Right atrium auricular region (tissue), 2 donors: ENCODE data around the gene DLG5. TPM values are rescaled to one million over a fixed set of nuclear protein-coding genes. Genes with fewer than 3 reads are reported as not detected.

ENCODE experiments used
- DNase-seq: peaks from one replicate; pipeline ENCODE4 v3.0.0-alpha.2; 2019; ENCODE audit warnings: low spot score
- H3K27ac ChIP-seq, 2 donors: fragments of 200-600 bp; sonication (generic); 1 replicate in 1 of 2; 2 replicates in 1 of 2; pipeline ENCODE4 v1.5.1; 2016 to 2019
- H3K27me3 ChIP-seq, 2 donors: fragments of 200-600 bp; sonication (generic); one replicate each; pipeline versions ENCODE4 v1.5.1 to v1.6.0; 2017 to 2019
- H3K36me3 ChIP-seq: fragments of 200-600 bp; sonication (generic); one replicate; pipeline ENCODE4 v1.5.1; 2016
- H3K4me1 ChIP-seq, 2 donors: fragments of 200-600 bp; sonication (generic); one replicate each; pipeline versions ENCODE4 v1.5.1 to v1.6.0; 2017 to 2019
- H3K4me3 ChIP-seq, 2 donors: fragments of 200-600 bp; sonication (generic); 1 replicate in 1 of 2; 2 replicates in 1 of 2; pipeline ENCODE4 v1.5.1; 2017 to 2019; ENCODE audit warnings: mild to moderate bottlenecking in 1 of 2, moderate library complexity in 1 of 2
- H3K9me3 ChIP-seq, 2 donors: fragments of 200-600 bp; sonication (generic); one replicate each; pipeline ENCODE4 v1.5.1; 2019
- total RNA-seq, 2 donors: library from RNA; depleted of rRNA; stranded (reverse); fragments of >200 nt; gene quantifications; one replicate each; pipeline ENCODE4 v1.1.0, GENCODE V29; 2016
- TF ChIP-seq, protein P1 (sequence below), 2 donors: fragments of 200-600 bp; sonication (generic); IDR thresholded peaks; one replicate each; pipeline ENCODE4 v1.5.1; 2019; ENCODE audit warnings: antibody characterized with exemption in 2 of 2

Gene DLG5
- total RNA-seq, 2 donors from 2014 or later = 10.5 to 20.4 TPM

- Histone ChIP-seq H3K36me3 (no peaks in the 10 kb centered on the region), H3K4me1 (peaks cover 0 to 37% of the 10 kb centered on the region in 2 donors), H3K27me3 (no peaks in the 10 kb centered on the region), H3K9me3 (no peaks in the 10 kb centered on the region), H3K27ac (no peak overlapping the region), H3K4me3 (no peak overlapping the region)
- no peak for DNase-seq
- TF ChIP-seq, protein P1, sequence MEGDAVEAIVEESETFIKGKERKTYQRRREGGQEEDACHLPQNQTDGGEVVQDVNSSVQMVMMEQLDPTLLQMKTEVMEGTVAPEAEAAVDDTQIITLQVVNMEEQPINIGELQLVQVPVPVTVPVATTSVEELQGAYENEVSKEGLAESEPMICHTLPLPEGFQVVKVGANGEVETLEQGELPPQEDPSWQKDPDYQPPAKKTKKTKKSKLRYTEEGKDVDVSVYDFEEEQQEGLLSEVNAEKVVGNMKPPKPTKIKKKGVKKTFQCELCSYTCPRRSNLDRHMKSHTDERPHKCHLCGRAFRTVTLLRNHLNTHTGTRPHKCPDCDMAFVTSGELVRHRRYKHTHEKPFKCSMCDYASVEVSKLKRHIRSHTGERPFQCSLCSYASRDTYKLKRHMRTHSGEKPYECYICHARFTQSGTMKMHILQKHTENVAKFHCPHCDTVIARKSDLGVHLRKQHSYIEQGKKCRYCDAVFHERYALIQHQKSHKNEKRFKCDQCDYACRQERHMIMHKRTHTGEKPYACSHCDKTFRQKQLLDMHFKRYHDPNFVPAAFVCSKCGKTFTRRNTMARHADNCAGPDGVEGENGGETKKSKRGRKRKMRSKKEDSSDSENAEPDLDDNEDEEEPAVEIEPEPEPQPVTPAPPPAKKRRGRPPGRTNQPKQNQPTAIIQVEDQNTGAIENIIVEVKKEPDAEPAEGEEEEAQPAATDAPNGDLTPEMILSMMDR (IDR thresholded peaks at IDR 0.05) = no peak
Observed at GRCh38 chr10:77905781-77906180, 20.8 kb downstream of the DLG5 start.

GRCh38 chr10:77905086-77905748 lies 21.3 kb downstream of the DLG5 start:
- DNase-seq = no peak
- Histone ChIP-seq H3K27ac (no peak overlapping the region), H3K4me1 (peaks cover 0 to 37% of the 10 kb centered on the region in 2 donors), H3K36me3 (no peaks in the 10 kb centered on the region), H3K9me3 (no peaks in the 10 kb centered on the region), H3K27me3 (no peaks in the 10 kb centered on the region), H3K4me3 (no peak overlapping the region)
- TF ChIP-seq, protein P1 (IDR thresholded peaks at IDR 0.05) = no peak

GRCh38 chr10:77904100-77904840 lies 22.3 kb downstream of the DLG5 start:
- TF ChIP-seq, protein P1 (IDR thresholded peaks at IDR 0.05) = no peak
- Histone ChIP-seq H3K27ac (no peak overlapping the region), H3K36me3 (no peaks in the 10 kb centered on the region), H3K4me1 (peaks cover 0 to 37% of the 10 kb centered on the region in 2 donors), H3K9me3 (no peaks in the 10 kb centered on the region), H3K4me3 (no peak overlapping the region), H3K27me3 (no peaks in the 10 kb centered on the region)
- DNase-seq = no peak

DNA sequence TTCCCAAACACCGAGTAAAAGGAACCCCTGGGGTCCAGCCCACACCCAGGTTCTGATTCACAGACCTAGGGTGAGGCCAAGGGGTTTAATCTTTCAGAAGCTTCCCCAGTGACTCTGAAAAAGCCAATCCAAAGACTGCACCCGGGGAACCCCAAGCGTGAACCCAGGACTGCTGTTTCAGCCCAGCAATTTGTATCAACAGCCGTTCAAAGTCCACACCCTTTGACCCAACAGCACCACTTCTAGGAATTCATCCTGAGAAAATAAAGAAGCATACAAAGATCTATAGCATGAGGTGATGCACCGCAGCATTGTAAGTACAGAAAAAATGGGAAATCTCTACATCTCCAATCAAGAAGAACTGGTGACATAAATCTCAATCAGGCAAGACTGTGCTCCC lies 24.4 kb downstream of the DLG5 start:
- TF ChIP-seq, protein P1 (IDR thresholded peaks at IDR 0.05) = no peak
- no peaks in the 10 kb centered on the region for H3K36me3 ChIP-seq
- H3K4me1 ChIP-seq = peaks cover 0 to 41% of the 10 kb centered on the region in 2 donors
- H3K4me3 ChIP-seq = no peak overlapping the region
- H3K9me3 ChIP-seq = no peaks in the 10 kb centered on the region
- no peaks in the 10 kb centered on the region for H3K27me3 ChIP-seq
- no peak overlapping the region for H3K27ac ChIP-seq
- no peak for DNase-seq

GRCh38 chr10:77901743-77902142 lies 24.8 kb downstream of the DLG5 start:
- H3K36me3 ChIP-seq = no peaks in the 10 kb centered on the region
- DNase-seq = no peak
- no peak overlapping the region for H3K27ac ChIP-seq
- no peaks in the 10 kb centered on the region for H3K27me3 ChIP-seq
- H3K4me1 ChIP-seq = peaks cover 0 to 38% of the 10 kb centered on the region in 2 donors
- no peaks in the 10 kb centered on the region for H3K9me3 ChIP-seq
- TF ChIP-seq, protein P1 (IDR thresholded peaks at IDR 0.05) = no peak
- H3K4me3 ChIP-seq = no peak overlapping the region
